Neural cell (in vitro differentiated cells): ENCODE data around the gene CYB5B. TPM values are rescaled to one million over a fixed set of nuclear protein-coding genes. Genes with fewer than 3 reads are reported as not detected.

ENCODE experiments used
- H2AFZ ChIP-seq: fragments of 200-600, 300-800 bp; sonication (generic), shearing (Covaris generic); 2 replicates; pipeline ENCODE4 v1.6.0; 2014; ENCODE audit warnings: low read depth, mild to moderate bottlenecking, antibody characterized with exemption, low read length, moderate library complexity
- H3F3A ChIP-seq: fragments of 200-600 bp; shearing (Covaris generic); 2 replicates; pipeline ENCODE4 v1.6.1; 2016; ENCODE audit warnings: mild to moderate bottlenecking, moderate library complexity, mixed read lengths, antibody characterized with exemption, low read length; ENCODE audit not compliant: insufficient read depth, poor library complexity, severe bottlenecking
- H3K27ac ChIP-seq: fragments of 200-600, 300-800 bp; sonication (generic), shearing (Covaris generic); 2 replicates; pipeline ENCODE4 v1.5.1; 2014; ENCODE audit warnings: mild to moderate bottlenecking, low read length, moderate library complexity
- H3K27me3 ChIP-seq: fragments of 300-800, 200-600 bp; sonication (generic), shearing (Covaris generic); 2 replicates; pipeline ENCODE4 v1.6.0; 2014; ENCODE audit warnings: mild to moderate bottlenecking, low read depth, low read length, moderate library complexity; ENCODE audit not compliant: insufficient read depth
- H3K36me3 ChIP-seq: fragments of 300-800, 200-600 bp; sonication (generic), shearing (Covaris generic); 2 replicates; pipeline ENCODE4 v1.5.1; 2014; ENCODE audit warnings: mild to moderate bottlenecking, antibody characterized with exemption, low read length, moderate library complexity; ENCODE audit not compliant: insufficient read depth
- H3K4me2 ChIP-seq: fragments of 300-800, 200-600 bp; sonication (generic), shearing (Covaris generic); 2 replicates; pipeline ENCODE4 v1.6.0; 2014; ENCODE audit warnings: mild to moderate bottlenecking, low read length
- H3K4me3 ChIP-seq: fragments of 300-800, 200-600 bp; sonication (generic), shearing (Covaris generic); 2 replicates; pipeline ENCODE4 v1.5.1; 2014; ENCODE audit warnings: mild to moderate bottlenecking, low read length, moderate library complexity
- H3K79me2 ChIP-seq: fragments of 200-600 bp; shearing (Covaris generic); replicated peaks from 2 replicates; pipeline ENCODE4 v1.6.0; 2014; ENCODE audit warnings: mild to moderate bottlenecking, low read length, moderate library complexity; ENCODE audit not compliant: insufficient read depth
- H3K9ac ChIP-seq: fragments of 300-800, 200-600 bp; sonication (generic), shearing (Covaris generic); 2 replicates; pipeline ENCODE4 v1.6.1; 2016; ENCODE audit warnings: mild to moderate bottlenecking, low read length, mixed read lengths
- H3K9me2 ChIP-seq: fragments of 200-600 bp; shearing (Covaris generic); 2 replicates; pipeline ENCODE4 v1.6.1; 2016; ENCODE audit warnings: mild to moderate bottlenecking, low read length, mixed read lengths; ENCODE audit not compliant: insufficient read depth
- H3K9me3 ChIP-seq: fragments of 200-600, 300-800 bp; sonication (generic), shearing (Covaris generic); 2 replicates; pipeline ENCODE4 v1.6.1; 2016; ENCODE audit warnings: mild to moderate bottlenecking, mixed run types, low read length, moderate library complexity, mixed read lengths
- H4K20me1 ChIP-seq: fragments of 200-600 bp; shearing (Covaris generic); 2 replicates; pipeline ENCODE4 v1.6.1; 2016; ENCODE audit warnings: mild to moderate bottlenecking, mixed run types; ENCODE audit not compliant: insufficient read depth
- CTCF ChIP-seq: fragments of 450-650 bp; IDR thresholded peaks from 2 replicates; pipeline ENCODE4 v1.5.1; 2014; ENCODE audit warnings: antibody characterized with exemption, mild to moderate bottlenecking, moderate library complexity; ENCODE audit not compliant: poor library complexity, severe bottlenecking
- EP300 ChIP-seq: fragments of 450-650 bp; conservative IDR thresholded peaks from 2 replicates; pipeline ENCODE4 v1.6.1; 2014; ENCODE audit warnings: antibody characterized with exemption, mild to moderate bottlenecking, moderate library complexity; ENCODE audit not compliant: poor library complexity, severe bottlenecking
- EZH2 ChIP-seq: fragments of 200-600, 300-800 bp; shearing (Covaris generic), sonication (generic); IDR thresholded peaks from 2 replicates; pipeline ENCODE4 v1.6.1; 2014; ENCODE audit warnings: antibody characterized with exemption, low read length, borderline replicate concordance, mild to moderate bottlenecking; ENCODE audit not compliant: insufficient read depth, poor library complexity, severe bottlenecking
- MXI1 ChIP-seq: fragments of 450-650 bp; conservative IDR thresholded peaks from 2 replicates; pipeline ENCODE4 v1.6.1; 2014; ENCODE audit warnings: antibody characterized with exemption, mild to moderate bottlenecking; ENCODE audit not compliant: poor library complexity, severe bottlenecking
- POLR2AphosphoS5 ChIP-seq: IDR thresholded peaks from 2 replicates; pipeline ENCODE4 v1.6.1; 2012
- RAD21 ChIP-seq: fragments of 450-650 bp; conservative IDR thresholded peaks from 2 replicates; pipeline ENCODE4 v1.6.1; 2014; ENCODE audit warnings: antibody characterized with exemption, mild to moderate bottlenecking, moderate library complexity
- REST ChIP-seq: IDR thresholded peaks from 2 replicates; pipeline ENCODE4 v1.6.1; 2012; ENCODE audit warnings: borderline replicate concordance
- SMC3 ChIP-seq: fragments of 450-650 bp; conservative IDR thresholded peaks from 2 replicates; pipeline ENCODE4 v1.6.1; 2014; ENCODE audit warnings: antibody characterized with exemption, mild to moderate bottlenecking, moderate library complexity; ENCODE audit not compliant: poor library complexity
- TAF1 ChIP-seq: IDR thresholded peaks from 2 replicates; pipeline ENCODE4 v1.6.1; 2012; ENCODE audit warnings: low read depth
- polyA plus RNA-seq: library from polyadenylated mRNA; depleted of rRNA; stranded (reverse); fragments of >200 nt; gene quantifications from 2 replicates; pipeline ENCODE4 v1.2.3, GENCODE V29; 2014

CYB5B gene
- polyA plus RNA-seq, 1 donor from 2014 or later = 70.4 TPM

- Histone ChIP-seq H3K9ac (no peak overlapping the region), H2AFZ (no peak overlapping the region), H4K20me1 (no peaks in the 10 kb centered on the region), H3K27ac (no peak overlapping the region), H3K9me3 (no peaks in the 10 kb centered on the region), H3K79me2 (no peaks in the 10 kb centered on the region), H3K4me2 (no peak overlapping the region), H3K9me2 (no peaks in the 10 kb centered on the region), H3K36me3 (no peaks in the 10 kb centered on the region), H3K4me3 (no peak overlapping the region), H3K27me3 (no peaks in the 10 kb centered on the region), H3F3A (no peaks in the 10 kb centered on the region)
- TF ChIP-seq RAD21 (no peak), MXI1 (no peak), TAF1 (no peak), POLR2AphosphoS5 (no peak), EP300 (no peak)
These were observed 14.0 kb upstream of the CYB5B start for GRCh38 chr16:69410219-69410990.

GRCh38 chr16:69411064-69411985 is 13.1 kb upstream of the CYB5B start:
- TF ChIP-seq EP300 = no peak
- TF ChIP-seq POLR2AphosphoS5 = no peak
- TF ChIP-seq REST = no peak
- TF ChIP-seq RAD21 = no peak
- no peak for TF ChIP-seq CTCF
- no peak for TF ChIP-seq EZH2
- TF ChIP-seq MXI1 = no peak
- no peak for TF ChIP-seq TAF1
- no peak for TF ChIP-seq SMC3
- Histone ChIP-seq H3K4me2 (no peak overlapping the region), H3K27me3 (no peaks in the 10 kb centered on the region), H3K9me3 (no peaks in the 10 kb centered on the region), H3K9ac (no peak overlapping the region), H4K20me1 (no peaks in the 10 kb centered on the region), H3K9me2 (no peaks in the 10 kb centered on the region), H3F3A (no peaks in the 10 kb centered on the region), H3K79me2 (no peaks in the 10 kb centered on the region), H3K4me3 (no peak overlapping the region), H2AFZ (no peak overlapping the region), H3K27ac (no peak overlapping the region), H3K36me3 (no peaks in the 10 kb centered on the region)
